Motor neuron (in vitro differentiated cells): ENCODE measurements around the gene RNU6-9. TPM values are rescaled to one million over a fixed set of nuclear protein-coding genes. Genes with fewer than 3 reads are reported as not detected.
"Not testable (repeated sequence)": the region's sequence is repeated elsewhere in the genome, so short reads cannot be mapped to it uniquely, and the experiment has no call there.

ENCODE experiments used
- ATAC-seq, 8 experiments: fragments of 200-7000 bp; cut with Tn5 transposase; replicated peaks in 6 of 8; 2 replicates each; pipeline ENCODE4 v1.8.0; 2021; ENCODE audit warnings: mild to moderate bottlenecking in 8 of 8, moderate library complexity in 8 of 8
- H3K27ac ChIP-seq, 2 donors: fragments of 250-450 bp; sonication (Bioruptor Pico); 2 replicates each; pipeline ENCODE4 v1.9.0; 2021; ENCODE audit warnings: antibody characterized with exemption in 2 of 2, mild to moderate bottlenecking in 2 of 2, moderate library complexity in 1 of 2
- H3K4me1 ChIP-seq, 2 donors: fragments of 250-450 bp; sonication (Bioruptor Pico); replicated peaks in 1 of 2; 2 replicates each; pipeline ENCODE4 v1.6.1; 2021; ENCODE audit warnings: antibody characterized with exemption in 2 of 2, mild to moderate bottlenecking in 2 of 2, moderate library complexity in 1 of 2
- H3K4me3 ChIP-seq, 5 donors: fragments of 250-450 bp; sonication (Bioruptor Pico); 2 replicates each; pipeline ENCODE4 v1.9.0; 2021; ENCODE audit warnings: antibody characterized with exemption in 5 of 5, mild to moderate bottlenecking in 5 of 5, moderate library complexity in 4 of 5
- WGBS, 10 experiments: fragments of 450-650 bp; shearing (Covaris generic); methylation state at CpG; one replicate each; pipeline ENCODE4 v1.0.0; 2022; 5-methylcytosine and 5-hydroxymethylcytosine counted together
- in situ Hi-C, 9 experiments: fragments of 400-800 bp; cut with MboI; loops; one replicate each; pipeline ENCODE4 v1.15.0; 2021; ENCODE audit warnings: low sequenced_read_pairs in 9 of 9, low pct_unique_long_range_greater_than_20kb in 2 of 9; ENCODE audit not compliant: unreplicated experiment in 9 of 9
- total RNA-seq, 8 experiments: library from RNA; unstranded; fragments of 300-600 nt; gene quantifications; 2 replicates each; pipeline versions ENCODE4 v1.2.3 to v1.2.4, GENCODE V29; 2022

Gene RNU6-9
- total RNA-seq, 8 experiments from 2014 or later = under 0.01 TPM; not detected in 7

- Histone ChIP-seq H3K4me1 (peaks cover 9 to 14% of the 10 kb centered on the region in 2 donors), H3K27ac (no peak overlapping the region), H3K4me3 (no peak overlapping the region)
- WGBS, 10 experiments = 67 to 100% (median 86%) methylated on average over 1 to 6 of the region's 18 CpGs; no CpG with 5 or more reads in 4 of the 10 experiments
- in situ Hi-C loops = no loop called here
- ATAC-seq = no peak
These were observed 17.2 kb upstream of the RNU6-9 start for GRCh38 chr19:876089-876488.

- in situ Hi-C loops = no loop called here
- WGBS, 10 experiments = 94% methylated on average over 9 of the region's 29 CpGs; no CpG with 5 or more reads in 9 of the 10 experiments
- peak in 1 of 8 experiments; percentile 7 for ATAC-seq
These were observed 16.4 kb upstream of the RNU6-9 start for GRCh38 chr19:876780-877314.

GRCh38 chr19:877992-878660 is 15.2 kb upstream of the RNU6-9 start:
- ATAC-seq, in situ Hi-C loops, H3K4me3 ChIP-seq, H3K4me1 ChIP-seq, H3K27ac ChIP-seq: not testable (repeated sequence)
- WGBS, 10 experiments = no CpG with 5 or more reads among the region's 23 CpGs

More at GRCh38 chr19:876780-877314, 16.4 kb upstream of the RNU6-9 start:
- no peak overlapping the region for H3K4me3 ChIP-seq
- H3K4me1 ChIP-seq = peaks cover 8 to 13% of the 10 kb centered on the region in 2 donors
- H3K27ac ChIP-seq = no peak overlapping the region

- H3K27ac ChIP-seq, H3K4me1 ChIP-seq, in situ Hi-C loops, H3K4me3 ChIP-seq, ATAC-seq: not testable (repeated sequence)
- WGBS, 10 experiments = 89 to 100% methylated on average over 2 to 5 of the region's 24 CpGs; no CpG with 5 or more reads in 8 of the 10 experiments
These were observed 14.3 kb upstream of the RNU6-9 start for GRCh38 chr19:878751-879561.

- in situ Hi-C loops = no loop called here
- 100% methylated on average over 3 of the region's 37 CpGs; no CpG with 5 or more reads in 9 of the 10 experiments for WGBS, 10 experiments
- H3K27ac ChIP-seq = no peak overlapping the region
- peak in 3 of 8 experiments; percentile 18 to 22 (median 21) for ATAC-seq
- H3K4me3 ChIP-seq = no peak overlapping the region
- no peaks in the 10 kb centered on the region for H3K4me1 ChIP-seq
These were observed 13.4 kb upstream of the RNU6-9 start for GRCh38 chr19:879711-880438.

- Histone ChIP-seq H3K4me3 (no peak overlapping the region), H3K27ac (no peak overlapping the region), H3K4me1 (no peaks in the 10 kb centered on the region)
- in situ Hi-C loops = no loop called here
- no peak for ATAC-seq
- 84 to 100% (median 98%) methylated on average over 1 to 14 of the region's 34 CpGs; no CpG with 5 or more reads in 3 of the 10 experiments for WGBS, 10 experiments
These were observed 11.8 kb upstream of the RNU6-9 start for GRCh38 chr19:881385-882071.

- Histone ChIP-seq H3K4me1 (peaks cover 0 to 3% of the 10 kb centered on the region in 2 donors), H3K27ac (no peak overlapping the region), H3K4me3 (no peak overlapping the region)
- WGBS, 10 experiments = no CpG with 5 or more reads among the region's 30 CpGs
- ATAC-seq = no peak
- in situ Hi-C loops = no loop called here
These were observed 10.3 kb upstream of the RNU6-9 start for GRCh38 chr19:882871-883497.

GRCh38 chr19:883661-884211 is 9.5 kb upstream of the RNU6-9 start:
- 96 to 100% methylated on average over 1 to 4 of the region's 22 CpGs; no CpG with 5 or more reads in 8 of the 10 experiments for WGBS, 10 experiments
- in situ Hi-C loops = no loop called here
- Histone ChIP-seq H3K27ac (no peak overlapping the region), H3K4me1 (peaks cover 0 to 3% of the 10 kb centered on the region in 2 donors), H3K4me3 (no peak overlapping the region)
- ATAC-seq = peak in 4 of 8 experiments; percentile 6 to 24 (median 12)

GRCh38 chr19:884420-885211 is 8.7 kb upstream of the RNU6-9 start:
- H3K4me3 ChIP-seq = no peak overlapping the region
- in situ Hi-C loops = no loop called here
- WGBS, 10 experiments = 80 to 95% (median 95%) methylated on average over 2 to 19 of the region's 51 CpGs; no CpG with 5 or more reads in 7 of the 10 experiments
- H3K27ac ChIP-seq = no peak overlapping the region
- peak in 2 of 8 experiments; percentile 2 to 8 for ATAC-seq
- peaks cover 0 to 3% of the 10 kb centered on the region in 2 donors for H3K4me1 ChIP-seq

- H3K4me3 ChIP-seq = no peak overlapping the region
- ATAC-seq = no peak
- WGBS, 10 experiments = 96 to 100% (median 97%) methylated on average over 1 to 54 of the region's 64 CpGs; no CpG with 5 or more reads in 5 of the 10 experiments
- peaks cover 0 to 3% of the 10 kb centered on the region in 2 donors for H3K4me1 ChIP-seq
- no peak overlapping the region for H3K27ac ChIP-seq
- in situ Hi-C loops = no loop called here
These were observed 7.6 kb upstream of the RNU6-9 start for GRCh38 chr19:885536-886224.

- H3K27ac ChIP-seq = no peak overlapping the region
- ATAC-seq = peak in 3 of 8 experiments; percentile 43 to 63 (median 51)
These were observed 6.2 kb upstream of the RNU6-9 start for GRCh38 chr19:887072-887471.

More at GRCh38 chr19:887072-887471, 6.2 kb upstream of the RNU6-9 start:
- 40 to 100% (median 80%) methylated on average over 1 to 16 of the region's 16 CpGs; no CpG with 5 or more reads in 1 of the 10 experiments for WGBS, 10 experiments
- in situ Hi-C loops = no loop called here
- Histone ChIP-seq H3K4me1 (peaks cover 0 to 3% of the 10 kb centered on the region in 2 donors), H3K4me3 (no peak overlapping the region)
